K562 (cell line): ENCODE data around the gene C1orf50. TPM values are rescaled to one million over a fixed set of nuclear protein-coding genes. Genes with fewer than 3 reads are reported as not detected.
A peak's percentile ranks its signal among the peaks of the same experiment; 100 is the strongest.

Source experiments
- ARID3B ChIP-seq: fragments of 250-450 bp; sonication (Bioruptor Pico); IDR thresholded peaks from 2 replicates; pipeline ENCODE4 v1.4.0; 2020; ENCODE audit warnings: borderline replicate concordance
- ARID4B ChIP-seq: sonication (generic); formaldehyde crosslinking; IDR thresholded peaks from 2 replicates; pipeline ENCODE4 v1.8.0; 2022; ENCODE audit warnings: mild to moderate bottlenecking, missing genetic modification reagents
- GMEB1 ChIP-seq: fragments of 250-450 bp; sonication (Bioruptor Pico); IDR thresholded peaks from 2 replicates; pipeline ENCODE4 v1.4.0; 2020; ENCODE audit warnings: mild to moderate bottlenecking
- KHSRP ChIP-seq: fragments of 450-650 bp; IDR thresholded peaks from 2 replicates; pipeline ENCODE4 v1.6.1; 2017
- MEF2D ChIP-seq: conservative IDR thresholded peaks from 2 replicates; pipeline ENCODE4 v1.6.1; 2016; ENCODE audit warnings: low read depth, missing genetic modification characterization, missing compliant biosample characterization
- MYBL2 ChIP-seq, 2 experiments: fragments of 450-650 bp in 1 of 2; sonication (generic) in 1 of 2; formaldehyde crosslinking in 1 of 2; IDR thresholded peaks; 2 replicates each; pipeline versions ENCODE4 v1.6.1 to v1.8.1; 2017 to 2022; ENCODE audit warnings: borderline replicate concordance in 1 of 2, inconsistent platforms in 1 of 2, low read depth in 1 of 2, mild to moderate bottlenecking in 1 of 2, missing genetic modification reagents in 1 of 2, moderate library complexity in 1 of 2
- NONO ChIP-seq, 2 experiments: fragments of 200-400 bp in 1 of 2; fragments of 450-650 bp in 1 of 2; formaldehyde crosslinking in 1 of 2; IDR thresholded peaks; 2 replicates each; pipeline ENCODE4 v1.6.1; 2017; ENCODE audit warnings: low read depth in 2 of 2, mild to moderate bottlenecking in 2 of 2, moderate library complexity in 2 of 2, low read length in 1 of 2
- PYGO2 ChIP-seq: fragments of 450-650 bp; IDR thresholded peaks from 2 replicates; pipeline ENCODE4 v1.6.1; 2016; ENCODE audit warnings: mild to moderate bottlenecking, missing genetic modification characterization, moderate library complexity, missing compliant biosample characterization
- RNF219 ChIP-seq: fragments of 250-450 bp; sonication (Bioruptor Pico); IDR thresholded peaks from 2 replicates; pipeline ENCODE4 v1.5.0; 2022; ENCODE audit warnings: mild to moderate bottlenecking
- SRF ChIP-seq, 2 experiments: fragments of 250-450, 450-650 bp in 1 of 2; sonication (Bioruptor Pico) in 1 of 2; sonication (generic) in 1 of 2; formaldehyde crosslinking; IDR thresholded peaks; 2 replicates each; pipeline versions ENCODE4 v1.5.0 to v1.5.1; 2020 to 2022; ENCODE audit warnings: mild to moderate bottlenecking in 1 of 2, missing genetic modification reagents in 1 of 2
- SRSF1 ChIP-seq: fragments of 200-400 bp; formaldehyde crosslinking; IDR thresholded peaks from 2 replicates; pipeline ENCODE4 v1.6.1; 2017; ENCODE audit warnings: mild to moderate bottlenecking, low read depth, low read length, moderate library complexity
- ZKSCAN3 ChIP-seq: fragments of 250-450 bp; sonication (Bioruptor Pico); IDR thresholded peaks from 2 replicates; pipeline ENCODE4 v1.4.0; 2020
- polyA plus RNA-seq, 8 experiments: library from polyadenylated mRNA; depleted of rRNA in 4 of 8; stranded (reverse) in 5 of 8; unstranded in 3 of 8; fragments of >200 nt; fragmentation: Nextera tagmentation in 2 of 8; fragmentation: Illumina TruSeq in 1 of 8; extraction: Ambion mirVana in 2 of 8; extraction: Trizol in 1 of 8; gene quantifications; 2 replicates each; pipeline versions ENCODE4 v1.2.1 to v1.2.3, GENCODE V29; 2011 to 2014; ENCODE audit warnings: inconsistent platforms in 1 of 8, missing spikeins in 1 of 8
- total RNA-seq, 7 experiments: library from RNA; depleted of rRNA in 6 of 7; stranded (reverse); fragments of >200 nt in 6 of 7; fragmentation: Illumina TruSeq in 2 of 7; extraction: Trizol in 2 of 7; gene quantifications; 2 replicates each; pipeline versions ENCODE4 v1.2.1 to v1.2.3, GENCODE V29; 2011 to 2021; ENCODE audit warnings: low replicate concordance in 1 of 7
- TF ChIP-seq, protein P1 (sequence below), 2 experiments: fragments of 450-650 bp; IDR thresholded peaks; 2 replicates each; pipeline ENCODE4 v1.6.1; 2016

C1orf50 gene
- total and polyA plus RNA-seq, 9 of the 15 experiments (the other 6 are each of a cell fraction or from before 2014, with no cell fraction given), result 0.55 to 13.9 (median 5.2) TPM

- TF ChIP-seq SRSF1, result no peak
- 0 out of 2 replicates have a peak, but pooled peaks have one; percentile 37 for TF ChIP-seq ARID4B (CRISPR knock-in tag)
- TF ChIP-seq MEF2D (tag), result peak; percentile 79
- peak in 1 of 2 experiments; percentile 69; a peak in 2 of 4 replicates for TF ChIP-seq NONO (IDR thresholded peaks at IDR 0.05; ENCODE audit: low read depth in 2 of 2, low read length in 1 of 2)
- TF ChIP-seq SRF (CRISPR knock-in tag; IDR thresholded peaks at IDR 0.05), result peak in 1 of 2 experiments; percentile 15; a peak in 1 of 4 replicates
- TF ChIP-seq RNF219 (CRISPR knock-in tag), result peak; percentile 39; the same call in 1 of the 2 replicates
- peak; percentile 88 for TF ChIP-seq KHSRP
- peak; percentile 18; the same call in 1 of the 2 replicates for TF ChIP-seq GMEB1
- TF ChIP-seq, protein P1, sequence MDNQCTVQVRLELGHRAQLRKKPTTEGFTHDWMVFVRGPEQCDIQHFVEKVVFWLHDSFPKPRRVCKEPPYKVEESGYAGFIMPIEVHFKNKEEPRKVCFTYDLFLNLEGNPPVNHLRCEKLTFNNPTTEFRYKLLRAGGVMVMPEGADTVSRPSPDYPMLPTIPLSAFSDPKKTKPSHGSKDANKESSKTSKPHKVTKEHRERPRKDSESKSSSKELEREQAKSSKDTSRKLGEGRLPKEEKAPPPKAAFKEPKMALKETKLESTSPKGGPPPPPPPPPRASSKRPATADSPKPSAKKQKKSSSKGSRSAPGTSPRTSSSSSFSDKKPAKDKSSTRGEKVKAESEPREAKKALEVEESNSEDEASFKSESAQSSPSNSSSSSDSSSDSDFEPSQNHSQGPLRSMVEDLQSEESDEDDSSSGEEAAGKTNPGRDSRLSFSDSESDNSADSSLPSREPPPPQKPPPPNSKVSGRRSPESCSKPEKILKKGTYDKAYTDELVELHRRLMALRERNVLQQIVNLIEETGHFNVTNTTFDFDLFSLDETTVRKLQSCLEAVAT (IDR thresholded peaks at IDR 0.05), result peak; percentile 18 to 73; a peak in 3 of 4 replicates
- TF ChIP-seq ARID3B (CRISPR knock-in tag), result 0 out of 2 replicates have a peak, but pooled peaks have one; percentile 36
- peak; percentile 54; the same call in 1 of the 2 replicates for TF ChIP-seq MYBL2 (IDR thresholded peaks at IDR 0.05; ENCODE audit: low read depth)
- no peak for TF ChIP-seq MYBL2 (CRISPR knock-in tag; IDR thresholded peaks at IDR 0.05; ENCODE audit: borderline replicate concordance)
- TF ChIP-seq PYGO2 (tag), result peak; percentile 72; the same call in 1 of the 2 replicates
- TF ChIP-seq ZKSCAN3 (CRISPR knock-in tag), result no peak
Observed at GRCh38 chr1:42825036-42825851, 58.2 kb downstream of the C1orf50 start (continued).
